HepG2 (cell line): ENCODE data around the gene LRRFIP2. TPM values are rescaled to one million over a fixed set of nuclear protein-coding genes. Genes with fewer than 3 reads are reported as not detected.

Experiments
- ATAC-seq: fragments of 200-7000 bp; cut with Tn5 transposase; 3 replicates; pipeline ENCODE4 v1.9.1; 2020; ENCODE audit warnings: mild to moderate bottlenecking, moderate library complexity
- BruUV-seq: library from RNA; stranded (reverse); fragments of 400-500 nt; replicated peaks from 2 replicates; lab custom pipeline; 2021; lab: Mats Ljungman, UMichigan
- CTCF ChIA-PET: fragments of 300-600 bp; formaldehyde crosslinking; extraction: SDS; loops from one replicate; lab custom pipeline; 2021; ENCODE audit warnings: low total read pairs, inconsistent platforms, low intra/inter-chr PET ratio; lab: Yijun Ruan, JAX
- POLR2A ChIA-PET: fragments of 350-600 bp; sonication (Branson Sonifier 250); formaldehyde crosslinking; loops from one replicate; lab custom pipeline; 2020; ENCODE audit warnings: antibody characterized with exemption, inconsistent platforms; lab: Yijun Ruan, JAX
- DNase-seq: peaks from one replicate; pipeline ENCODE4 v3.0.0-alpha.2; 2015; ENCODE audit warnings: low spot score
- FAIRE-seq: peaks from 3 replicates; lab custom pipeline; 2011; peaks lifted over from hg19 to GRCh38; lab: Jason Lieb, UNC
- H2AFZ ChIP-seq: one replicate; pipeline ENCODE4 v1.6.1; 2011; ENCODE audit warnings: low read length, inconsistent platforms
- H3K27ac ChIP-seq: fragments of 300-600 bp; 3 replicates; pipeline ENCODE4 v1.8.0; 2011; ENCODE audit warnings: mixed run types, mild to moderate bottlenecking, mixed read lengths, low read length, inconsistent platforms; ENCODE audit not compliant: insufficient read depth; ENCODE audit errors: extremely low read length
- H3K27me3 ChIP-seq, 2 experiments: fragments of 200-600 bp in 1 of 2; 2 replicates in 1 of 2; 3 replicates in 1 of 2; pipeline versions ENCODE4 v1.6.0 to v1.8.0; 2011; ENCODE audit warnings: low read length in 2 of 2, mild to moderate bottlenecking in 2 of 2, moderate library complexity in 2 of 2, inconsistent platforms in 1 of 2; ENCODE audit not compliant: insufficient read depth in 2 of 2, control insufficient read depth in 1 of 2
- H3K36me3 ChIP-seq, 2 experiments: fragments of 200-600 bp in 1 of 2; replicated peaks in 1 of 2; 2 replicates in 1 of 2; 3 replicates in 1 of 2; pipeline versions ENCODE4 v1.5.1 to v1.8.0; 2011; ENCODE audit warnings: low read length in 2 of 2, inconsistent platforms in 1 of 2; ENCODE audit not compliant: insufficient read depth in 2 of 2, control insufficient read depth in 1 of 2
- H3K4me1 ChIP-seq: 2 replicates; pipeline ENCODE4 v1.5.1; 2012; ENCODE audit warnings: low read length, inconsistent platforms; ENCODE audit not compliant: insufficient read depth
- H3K4me2 ChIP-seq: 2 replicates; pipeline ENCODE4 v1.6.0; 2011; ENCODE audit warnings: low read depth, low read length, inconsistent platforms
- H3K4me3 ChIP-seq, 3 experiments: fragments of 200-600 bp in 1 of 3; sonication (generic), shearing (Covaris generic) in 1 of 3; replicated peaks in 1 of 3; 2 replicates each; pipeline ENCODE4 v1.5.1; 2011 to 2016; ENCODE audit warnings: low read length in 3 of 3, inconsistent platforms in 2 of 3, low read depth in 2 of 3, mild to moderate bottlenecking in 2 of 3, control low read depth in 1 of 3, mixed read lengths in 1 of 3; ENCODE audit not compliant: insufficient read depth in 1 of 3
- H3K79me2 ChIP-seq: one replicate; pipeline ENCODE4 v1.6.1; 2011; ENCODE audit warnings: low read length, inconsistent platforms; ENCODE audit not compliant: insufficient read depth
- H3K9ac ChIP-seq: 2 replicates; pipeline ENCODE4 v1.6.0; 2011; ENCODE audit warnings: mild to moderate bottlenecking, low read depth, low read length, inconsistent platforms; ENCODE audit not compliant: insufficient read depth
- H3K9me3 ChIP-seq: 2 replicates; pipeline ENCODE4 v1.5.1; 2012; ENCODE audit warnings: mild to moderate bottlenecking, low read length
- H4K20me1 ChIP-seq: 2 replicates; pipeline ENCODE4 v1.6.0; 2011; ENCODE audit warnings: inconsistent platforms, mild to moderate bottlenecking, low read length, moderate library complexity; ENCODE audit not compliant: insufficient read depth
- ERF ChIP-seq: IDR thresholded peaks from 2 replicates; pipeline ENCODE4 v1.6.1; 2018; ENCODE audit warnings: missing biosample characterization, missing genetic modification reagents
- HNRNPLL ChIP-seq: fragments of 200-400 bp; formaldehyde crosslinking; IDR thresholded peaks from 2 replicates; pipeline ENCODE4 v1.6.1; 2017; ENCODE audit warnings: mild to moderate bottlenecking, low read depth, low read length; ENCODE audit not compliant: poor library complexity, severe bottlenecking
- ZBTB1 ChIP-seq: sonication (generic); formaldehyde crosslinking; IDR thresholded peaks from 2 replicates; pipeline ENCODE4 v1.4.0; 2020; ENCODE audit warnings: missing genetic modification reagents, borderline replicate concordance
- ZFP90 ChIP-seq: sonication (generic); formaldehyde crosslinking; IDR thresholded peaks from 2 replicates; pipeline ENCODE4 v1.8.0; 2022; ENCODE audit warnings: missing genetic modification reagents, mild to moderate bottlenecking, inconsistent platforms, borderline replicate concordance
- ZNF138 ChIP-seq: sonication (generic); formaldehyde crosslinking; IDR thresholded peaks from 2 replicates; pipeline ENCODE4 v1.5.0; 2020; ENCODE audit warnings: mild to moderate bottlenecking, low read depth, missing genetic modification reagents
- ZNF446 ChIP-seq: sonication (generic); formaldehyde crosslinking; IDR thresholded peaks from 2 replicates; pipeline ENCODE4 v1.5.0; 2020; ENCODE audit warnings: mild to moderate bottlenecking, missing genetic modification reagents
- ZNF619 ChIP-seq: sonication (generic); formaldehyde crosslinking; IDR thresholded peaks from 2 replicates; pipeline ENCODE4 v1.4.0; 2020; ENCODE audit warnings: mild to moderate bottlenecking, missing genetic modification reagents
- ZNF724P ChIP-seq: sonication (generic); formaldehyde crosslinking; IDR thresholded peaks from 2 replicates; pipeline ENCODE4 v1.8.0; 2022; ENCODE audit warnings: missing genetic modification reagents, borderline replicate concordance
- WGBS: methylation state at CpG from one replicate; pipeline ENCODE4 v1.1.6; 2017; ENCODE audit warnings: low lambda C conversion rate; 5-methylcytosine and 5-hydroxymethylcytosine counted together
- in situ Hi-C: cut with HindIII; loops from 2 replicates; pipeline ENCODE4 v1.10.0; 2017; ENCODE audit warnings: low pct_unique_long_range_greater_than_20kb; ENCODE audit not compliant: extremely low pct_ligation_motif_present
- intact Hi-C: fragments of 100-400 bp; cut with micrococcal nuclease; formaldehyde crosslinking; loops from one replicate; pipeline ENCODE4 v1.10.0; 2022; ENCODE audit not compliant: unreplicated experiment
- polyA plus RNA-seq, 8 experiments: library from polyadenylated mRNA; depleted of rRNA in 3 of 8; stranded (reverse) in 7 of 8; unstranded in 1 of 8; fragments of >200 nt; fragmentation: Illumina TruSeq in 4 of 8; extraction: Trizol in 4 of 8; gene quantifications; 2 replicates each; pipeline versions ENCODE4 v1.2.1 to v1.2.3, GENCODE V29; 2011 to 2016; ENCODE audit warnings: low read depth in 4 of 8, missing spikeins in 1 of 8, mixed read lengths in 1 of 8; ENCODE audit not compliant: insufficient read depth in 1 of 8
- total RNA-seq, 5 experiments: library from RNA; depleted of rRNA; stranded (reverse); fragments of >200 nt; fragmentation: Illumina TruSeq; extraction: Trizol; gene quantifications; 2 replicates each; pipeline ENCODE4 v1.2.3, GENCODE V29; 2016; ENCODE audit warnings: low read depth in 1 of 5
- TF ChIP-seq, protein P1 (sequence below): IDR thresholded peaks from 2 replicates; pipeline ENCODE4 v1.6.1; 2018; ENCODE audit warnings: missing genetic modification reagents, mild to moderate bottlenecking, missing compliant biosample characterization
- TF ChIP-seq, protein P2 (sequence below): IDR thresholded peaks from 2 replicates; pipeline ENCODE4 v1.4.0; 2020; ENCODE audit warnings: mild to moderate bottlenecking, missing genetic modification reagents
- TF ChIP-seq, protein P3 (sequence below): sonication (generic); formaldehyde crosslinking; IDR thresholded peaks from 2 replicates; pipeline ENCODE4 v1.4.0; 2020; ENCODE audit warnings: missing genetic modification reagents
- TF ChIP-seq, protein P4 (sequence below), 2 experiments: sonication (generic) in 1 of 2; formaldehyde crosslinking in 1 of 2; IDR thresholded peaks; 2 replicates each; pipeline versions ENCODE4 v1.4.0 to v1.6.1; 2016 to 2020; ENCODE audit warnings: borderline replicate concordance in 1 of 2, low read depth in 1 of 2, mild to moderate bottlenecking in 1 of 2, missing genetic modification reagents in 1 of 2

The LRRFIP2 gene
- total and polyA plus RNA-seq, 2 of the 13 experiments (the other 11 are each of a cell fraction or from before 2014, with no cell fraction given) = 13.5 to 32.2 TPM

DNA sequence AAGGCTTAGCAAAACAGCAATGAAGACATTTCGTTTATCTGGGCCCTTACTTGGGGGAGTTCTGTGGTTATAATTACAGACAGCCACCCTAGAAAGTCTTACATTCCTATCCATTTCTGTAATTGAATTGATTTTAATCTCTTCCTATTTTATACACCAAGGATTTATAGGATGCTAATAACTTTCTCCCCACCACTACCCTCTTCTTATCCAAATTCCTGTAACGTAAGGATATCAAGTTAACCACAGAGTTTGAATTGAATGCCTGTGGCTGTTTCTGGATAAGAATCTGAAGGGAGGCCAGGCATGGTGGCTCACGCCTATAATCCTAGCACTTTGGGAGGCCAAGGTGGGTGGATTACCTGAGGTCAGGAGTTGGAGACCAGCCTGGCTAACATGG lies 102.5 kb downstream of the LRRFIP2 start (continued):
- TF ChIP-seq, protein P1, sequence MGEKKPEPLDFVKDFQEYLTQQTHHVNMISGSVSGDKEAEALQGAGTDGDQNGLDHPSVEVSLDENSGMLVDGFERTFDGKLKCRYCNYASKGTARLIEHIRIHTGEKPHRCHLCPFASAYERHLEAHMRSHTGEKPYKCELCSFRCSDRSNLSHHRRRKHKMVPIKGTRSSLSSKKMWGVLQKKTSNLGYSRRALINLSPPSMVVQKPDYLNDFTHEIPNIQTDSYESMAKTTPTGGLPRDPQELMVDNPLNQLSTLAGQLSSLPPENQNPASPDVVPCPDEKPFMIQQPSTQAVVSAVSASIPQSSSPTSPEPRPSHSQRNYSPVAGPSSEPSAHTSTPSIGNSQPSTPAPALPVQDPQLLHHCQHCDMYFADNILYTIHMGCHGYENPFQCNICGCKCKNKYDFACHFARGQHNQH (CRISPR knock-in tag) = no peak

DNA sequence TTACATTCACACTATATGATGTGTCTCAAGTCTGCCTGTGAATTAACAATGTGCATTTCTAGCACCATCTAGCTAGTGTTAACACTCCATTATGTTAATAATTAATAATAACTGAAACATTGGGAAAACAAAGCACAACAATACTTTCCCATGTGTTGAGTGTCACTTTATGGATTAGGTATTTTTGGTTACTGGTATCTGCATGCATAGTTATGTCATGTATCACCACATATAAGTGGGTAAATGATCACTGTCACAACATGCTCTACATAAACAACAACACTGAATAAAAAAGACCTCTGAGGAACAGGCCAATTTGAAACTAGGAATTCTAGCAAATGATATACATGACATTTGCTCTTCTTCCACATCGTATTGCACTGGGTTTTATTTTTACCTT lies 106.4 kb downstream of the LRRFIP2 start:
- in situ Hi-C loops = no loop called here
- H3K27ac ChIP-seq = no peak overlapping the region
- intact Hi-C loops = no loop called here
- H3K4me3 ChIP-seq = no peak overlapping the region
- CTCF ChIA-PET = no interaction called here
- H3K9me3 ChIP-seq = no peaks in the 10 kb centered on the region
- no peak overlapping the region for H3K9ac ChIP-seq
- H3K36me3 ChIP-seq = peaks cover 4 to 22% of the 10 kb centered on the region in 2 experiments; a peak in 4 of 5 replicates
- H3K4me1 ChIP-seq = no peaks in the 10 kb centered on the region
- POLR2A ChIA-PET = no interaction called here
- 97% methylated on average over 1 of the region's 1 CpG for WGBS
- no peaks in the 10 kb centered on the region for H3K27me3 ChIP-seq
- no peaks in the 10 kb centered on the region for H4K20me1 ChIP-seq
- H2AFZ ChIP-seq = no peak overlapping the region
- BruUV-seq = no TSS peak
- no peak overlapping the region for H3K4me2 ChIP-seq
- DNase-seq = no peak
- no peak for ATAC-seq
- H3K79me2 ChIP-seq = no peaks in the 10 kb centered on the region
- no peak for FAIRE-seq
- TF ChIP-seq ZNF138 (CRISPR knock-in tag) (no peak), ZNF446 (no peak), ZBTB1 (CRISPR knock-in tag) (no peak), HNRNPLL (no peak), ZNF724P (CRISPR knock-in tag) (no peak), ZNF619 (CRISPR knock-in tag) (no peak), ZFP90 (CRISPR knock-in tag) (no peak), ERF (CRISPR knock-in tag) (no peak)
- TF ChIP-seq, protein P2, sequence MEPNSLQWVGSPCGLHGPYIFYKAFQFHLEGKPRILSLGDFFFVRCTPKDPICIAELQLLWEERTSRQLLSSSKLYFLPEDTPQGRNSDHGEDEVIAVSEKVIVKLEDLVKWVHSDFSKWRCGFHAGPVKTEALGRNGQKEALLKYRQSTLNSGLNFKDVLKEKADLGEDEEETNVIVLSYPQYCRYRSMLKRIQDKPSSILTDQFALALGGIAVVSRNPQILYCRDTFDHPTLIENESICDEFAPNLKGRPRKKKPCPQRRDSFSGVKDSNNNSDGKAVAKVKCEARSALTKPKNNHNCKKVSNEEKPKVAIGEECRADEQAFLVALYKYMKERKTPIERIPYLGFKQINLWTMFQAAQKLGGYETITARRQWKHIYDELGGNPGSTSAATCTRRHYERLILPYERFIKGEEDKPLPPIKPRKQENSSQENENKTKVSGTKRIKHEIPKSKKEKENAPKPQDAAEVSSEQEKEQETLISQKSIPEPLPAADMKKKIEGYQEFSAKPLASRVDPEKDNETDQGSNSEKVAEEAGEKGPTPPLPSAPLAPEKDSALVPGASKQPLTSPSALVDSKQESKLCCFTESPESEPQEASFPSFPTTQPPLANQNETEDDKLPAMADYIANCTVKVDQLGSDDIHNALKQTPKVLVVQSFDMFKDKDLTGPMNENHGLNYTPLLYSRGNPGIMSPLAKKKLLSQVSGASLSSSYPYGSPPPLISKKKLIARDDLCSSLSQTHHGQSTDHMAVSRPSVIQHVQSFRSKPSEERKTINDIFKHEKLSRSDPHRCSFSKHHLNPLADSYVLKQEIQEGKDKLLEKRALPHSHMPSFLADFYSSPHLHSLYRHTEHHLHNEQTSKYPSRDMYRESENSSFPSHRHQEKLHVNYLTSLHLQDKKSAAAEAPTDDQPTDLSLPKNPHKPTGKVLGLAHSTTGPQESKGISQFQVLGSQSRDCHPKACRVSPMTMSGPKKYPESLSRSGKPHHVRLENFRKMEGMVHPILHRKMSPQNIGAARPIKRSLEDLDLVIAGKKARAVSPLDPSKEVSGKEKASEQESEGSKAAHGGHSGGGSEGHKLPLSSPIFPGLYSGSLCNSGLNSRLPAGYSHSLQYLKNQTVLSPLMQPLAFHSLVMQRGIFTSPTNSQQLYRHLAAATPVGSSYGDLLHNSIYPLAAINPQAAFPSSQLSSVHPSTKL = no peak
- TF ChIP-seq, protein P3, sequence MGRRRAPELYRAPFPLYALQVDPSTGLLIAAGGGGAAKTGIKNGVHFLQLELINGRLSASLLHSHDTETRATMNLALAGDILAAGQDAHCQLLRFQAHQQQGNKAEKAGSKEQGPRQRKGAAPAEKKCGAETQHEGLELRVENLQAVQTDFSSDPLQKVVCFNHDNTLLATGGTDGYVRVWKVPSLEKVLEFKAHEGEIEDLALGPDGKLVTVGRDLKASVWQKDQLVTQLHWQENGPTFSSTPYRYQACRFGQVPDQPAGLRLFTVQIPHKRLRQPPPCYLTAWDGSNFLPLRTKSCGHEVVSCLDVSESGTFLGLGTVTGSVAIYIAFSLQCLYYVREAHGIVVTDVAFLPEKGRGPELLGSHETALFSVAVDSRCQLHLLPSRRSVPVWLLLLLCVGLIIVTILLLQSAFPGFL (CRISPR knock-in tag) = no peak
- TF ChIP-seq, protein P4, sequence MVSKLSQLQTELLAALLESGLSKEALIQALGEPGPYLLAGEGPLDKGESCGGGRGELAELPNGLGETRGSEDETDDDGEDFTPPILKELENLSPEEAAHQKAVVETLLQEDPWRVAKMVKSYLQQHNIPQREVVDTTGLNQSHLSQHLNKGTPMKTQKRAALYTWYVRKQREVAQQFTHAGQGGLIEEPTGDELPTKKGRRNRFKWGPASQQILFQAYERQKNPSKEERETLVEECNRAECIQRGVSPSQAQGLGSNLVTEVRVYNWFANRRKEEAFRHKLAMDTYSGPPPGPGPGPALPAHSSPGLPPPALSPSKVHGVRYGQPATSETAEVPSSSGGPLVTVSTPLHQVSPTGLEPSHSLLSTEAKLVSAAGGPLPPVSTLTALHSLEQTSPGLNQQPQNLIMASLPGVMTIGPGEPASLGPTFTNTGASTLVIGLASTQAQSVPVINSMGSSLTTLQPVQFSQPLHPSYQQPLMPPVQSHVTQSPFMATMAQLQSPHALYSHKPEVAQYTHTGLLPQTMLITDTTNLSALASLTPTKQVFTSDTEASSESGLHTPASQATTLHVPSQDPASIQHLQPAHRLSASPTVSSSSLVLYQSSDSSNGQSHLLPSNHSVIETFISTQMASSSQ (IDR thresholded peaks at IDR 0.05; ENCODE audit: low read depth) = no peak
- TF ChIP-seq, protein P4 (CRISPR knock-in tag; IDR thresholded peaks at IDR 0.05; ENCODE audit: borderline replicate concordance) = no peak
